HG03469 (cell line): Measurements from ENCODE around the gene CACNA1C.

Experiments used
- ATAC-seq: cut with Tn5 transposase; IDR thresholded peaks from one replicate; pipeline ENCODE4 v1.9.1; 2021; ENCODE audit warnings: mild to moderate bottlenecking, moderate library complexity, moderate number of reproducible peaks; ENCODE audit not compliant: unreplicated experiment

Gene CACNA1C

GRCh38 chr12:2526371-2526770, 473.6 kb downstream of the CACNA1C start:
- ATAC-seq, result no peak

- no peak for ATAC-seq
These were observed 475.2 kb downstream of the CACNA1C start for GRCh38 chr12:2528001-2528400.

DNA sequence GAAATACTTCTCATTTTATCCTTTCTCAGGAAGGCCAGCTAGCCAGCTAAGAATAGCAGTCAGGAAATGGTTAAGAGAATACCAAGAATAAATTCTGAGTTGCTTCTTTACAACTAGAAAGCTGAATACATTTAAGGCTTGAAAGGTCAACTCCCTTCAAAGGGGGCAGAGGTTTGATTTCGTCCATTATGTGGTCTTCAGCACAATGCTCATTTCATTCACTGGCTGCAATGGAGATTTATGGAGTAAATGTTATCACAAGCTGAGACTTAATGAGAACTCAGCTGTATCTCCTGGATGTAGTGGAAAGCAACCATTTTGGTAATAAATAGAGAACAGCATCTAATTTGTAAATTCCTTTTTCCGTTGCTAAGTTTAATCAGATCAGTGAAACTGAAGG, 477.0 kb downstream of the CACNA1C start:
- no peak for ATAC-seq

DNA sequence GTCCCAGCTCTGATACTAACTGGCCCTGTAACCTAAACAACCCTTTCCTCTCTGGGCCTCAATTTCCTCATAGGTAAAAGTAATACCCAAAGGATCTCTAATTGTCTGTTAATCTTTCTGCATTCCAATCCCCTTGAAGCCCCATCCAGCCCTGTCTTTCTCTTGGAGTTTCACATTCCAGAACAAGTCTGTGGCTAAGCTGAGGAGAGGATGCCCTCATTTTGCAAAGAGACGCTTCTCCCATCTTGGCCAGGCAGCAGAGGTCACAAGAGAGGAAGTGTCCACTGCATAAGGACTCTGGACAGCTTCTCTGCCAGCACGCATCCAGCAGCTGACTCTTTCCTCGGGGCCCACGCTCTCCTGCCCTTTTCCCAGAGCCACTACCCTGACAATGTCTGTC, 478.6 kb downstream of the CACNA1C start:
- no peak for ATAC-seq

DNA sequence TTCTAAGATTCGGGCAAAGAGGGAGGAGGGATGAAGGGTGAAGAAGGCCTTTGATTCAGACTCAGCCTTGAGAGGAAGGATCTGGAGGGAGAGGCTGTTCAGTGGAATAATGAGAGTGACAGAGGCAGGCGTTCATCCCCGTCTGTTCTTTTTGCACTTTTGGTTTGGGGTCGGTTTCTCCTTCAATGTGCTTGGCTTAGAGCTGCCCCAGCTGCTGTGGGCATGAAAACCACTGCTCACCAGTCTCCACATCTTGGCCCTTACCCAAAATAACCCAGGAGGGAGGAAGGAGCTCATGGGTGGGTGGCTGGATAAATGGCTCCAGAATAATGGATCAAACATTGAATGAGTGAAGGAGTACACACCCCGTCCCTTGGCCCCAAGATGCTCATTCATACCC, 480.2 kb downstream of the CACNA1C start:
- ATAC-seq, result no peak

DNA sequence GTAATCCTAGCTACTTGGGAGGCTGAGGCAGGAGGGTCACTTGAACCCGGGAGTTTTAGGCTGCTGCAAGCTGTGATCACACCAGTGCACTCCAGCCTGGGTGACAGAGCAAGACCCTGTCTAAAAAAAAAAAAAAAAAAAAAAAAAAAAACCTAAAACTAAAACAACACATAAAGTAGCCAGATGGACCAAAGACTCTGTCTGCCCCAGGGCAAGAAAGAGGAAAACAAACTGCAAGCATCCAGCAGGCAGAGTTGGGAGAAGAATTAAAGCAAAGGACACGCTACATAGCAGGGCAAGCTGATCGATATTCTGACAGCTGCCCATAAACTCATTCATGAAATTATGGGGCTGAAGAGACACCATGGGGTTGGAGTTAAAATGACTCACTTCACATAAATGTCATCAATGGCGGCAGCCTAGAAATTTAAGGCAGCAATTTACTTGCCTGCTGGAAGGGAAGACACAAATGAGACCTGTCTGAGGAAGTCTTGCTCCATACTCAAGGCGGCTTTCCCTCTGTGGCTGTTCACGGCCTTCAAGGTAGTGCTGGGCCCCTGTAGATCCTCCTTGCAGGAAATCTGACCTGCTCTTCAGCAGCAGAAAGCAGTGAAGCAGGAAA, 482.9 kb downstream of the CACNA1C start:
- ATAC-seq, result no peak

DNA sequence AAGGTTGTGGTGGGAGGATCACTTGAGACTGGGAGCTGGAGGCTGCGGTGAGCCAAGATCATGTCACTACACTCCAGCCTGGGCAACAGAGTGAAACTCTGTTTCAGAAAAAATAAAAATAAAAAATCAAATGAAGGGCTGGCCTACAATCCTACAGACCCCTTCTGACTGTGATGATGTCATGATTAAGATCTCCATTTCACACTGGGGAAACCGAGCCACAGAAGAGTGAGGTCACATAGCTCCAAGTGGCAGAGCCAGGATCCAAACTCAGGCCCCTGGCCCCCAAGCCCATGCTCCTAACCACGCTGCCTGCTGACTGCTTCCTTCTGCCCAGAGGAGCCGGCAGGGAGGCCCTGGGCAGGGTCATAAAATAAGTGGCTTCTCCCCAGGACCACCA, 483.9 kb downstream of the CACNA1C start:
- ATAC-seq, result no peak

DNA sequence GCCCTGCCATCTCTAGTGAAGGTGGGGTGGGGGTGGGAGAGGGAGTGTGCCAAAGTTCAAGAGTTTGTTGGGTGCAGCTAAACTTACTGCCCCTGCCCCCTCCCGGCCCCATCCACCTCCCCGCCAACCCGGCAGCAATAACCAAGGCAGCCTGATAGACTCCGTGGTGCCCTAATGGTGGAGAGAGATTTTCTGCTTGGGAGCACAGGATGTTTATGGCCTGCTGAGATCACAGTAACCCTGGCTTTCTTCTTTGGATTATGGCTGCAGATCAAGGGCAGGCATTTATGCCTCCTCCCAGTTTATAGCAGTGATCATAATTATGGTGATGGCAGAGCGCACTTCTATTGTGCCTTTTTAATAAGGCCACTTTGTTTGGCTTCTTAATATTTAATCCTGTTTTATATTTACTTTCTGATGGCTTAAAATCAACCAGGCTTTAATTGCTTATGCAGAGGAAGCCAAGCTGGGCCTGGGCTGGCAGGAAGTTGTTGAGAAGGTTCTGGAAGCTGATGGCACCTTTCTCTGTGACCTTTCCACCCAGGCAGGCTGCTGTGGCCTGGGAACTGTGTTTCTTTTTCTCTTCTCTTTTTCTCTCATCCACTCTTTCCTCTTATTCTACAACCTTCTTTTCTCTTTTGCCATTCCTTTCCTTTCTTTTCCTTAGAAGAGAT, 485.2 kb downstream of the CACNA1C start:
- no peak for ATAC-seq

- ATAC-seq, result no peak
These were observed 487.2 kb downstream of the CACNA1C start for GRCh38 chr12:2539938-2540337.

- ATAC-seq, result no peak
These were observed 487.8 kb downstream of the CACNA1C start for GRCh38 chr12:2540535-2540941.

- ATAC-seq, result no peak
These were observed 488.9 kb downstream of the CACNA1C start for GRCh38 chr12:2541631-2542204.

- no peak for ATAC-seq
These were observed 491.0 kb downstream of the CACNA1C start for GRCh38 chr12:2543801-2544200.

DNA sequence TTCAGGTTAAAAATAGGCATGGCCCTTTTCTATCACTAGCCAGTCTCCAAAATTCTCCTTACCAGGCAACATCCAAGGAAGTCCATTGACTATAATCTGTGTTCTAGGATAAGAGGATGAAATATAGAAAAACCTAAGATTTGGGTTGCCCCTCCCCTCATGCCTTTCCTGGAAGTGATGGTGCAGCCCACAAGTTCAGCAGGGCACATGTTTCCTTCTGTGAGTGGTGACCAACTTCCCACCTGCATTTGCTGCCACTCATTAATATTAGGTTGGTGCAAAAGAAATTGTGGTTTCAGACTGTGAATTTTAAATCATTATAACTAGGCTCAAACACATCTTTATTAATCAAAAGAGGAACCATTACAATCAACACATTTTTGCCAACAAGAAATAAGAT, 491.4 kb downstream of the CACNA1C start:
- ATAC-seq, result no peak

- ATAC-seq, result no peak
These were observed 494.7 kb downstream of the CACNA1C start for GRCh38 chr12:2547273-2548044.

- ATAC-seq, result no peak
These were observed 495.3 kb downstream of the CACNA1C start for GRCh38 chr12:2548081-2548480.

DNA sequence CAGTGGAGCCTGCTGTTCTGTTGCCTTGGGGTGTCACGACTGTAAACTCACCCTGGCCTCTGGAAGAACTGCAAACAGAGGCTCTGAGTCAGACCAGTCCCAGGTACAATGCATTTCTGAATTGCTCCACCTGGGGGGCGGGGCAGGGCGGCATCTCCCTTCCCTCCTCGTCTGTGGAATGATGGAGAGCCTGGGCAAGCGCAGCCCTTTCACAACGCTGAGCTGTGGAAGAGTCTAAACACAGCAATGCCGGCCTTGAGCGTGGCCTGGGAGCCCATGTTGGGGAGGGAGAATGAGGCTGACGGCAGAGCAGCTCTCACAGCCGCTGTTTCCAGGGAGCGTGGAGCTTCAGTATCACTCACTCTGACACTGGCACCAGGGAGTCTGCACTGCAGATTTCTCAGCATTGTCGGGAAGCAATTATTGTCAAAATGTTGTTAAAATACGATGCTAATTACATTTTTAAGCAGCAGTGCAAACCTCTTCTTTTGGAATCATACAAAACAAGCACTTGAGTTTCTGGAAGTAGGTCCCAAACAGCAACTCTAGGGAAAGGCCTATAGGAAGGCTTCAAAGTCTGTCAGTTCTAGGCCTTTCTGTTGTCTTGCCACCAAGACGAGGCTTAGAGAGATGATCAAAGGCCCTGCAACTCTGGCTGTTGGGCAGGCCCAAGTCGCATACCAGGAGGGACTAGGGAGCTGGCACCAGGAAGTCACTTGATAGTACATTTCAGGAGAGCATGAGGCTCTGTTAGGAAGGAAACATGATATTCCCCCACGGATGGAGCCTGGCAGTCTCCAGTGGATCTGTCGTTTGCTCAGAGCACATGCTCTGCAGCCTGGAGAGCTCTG, 498.0 kb downstream of the CACNA1C start:
- no peak for ATAC-seq

DNA sequence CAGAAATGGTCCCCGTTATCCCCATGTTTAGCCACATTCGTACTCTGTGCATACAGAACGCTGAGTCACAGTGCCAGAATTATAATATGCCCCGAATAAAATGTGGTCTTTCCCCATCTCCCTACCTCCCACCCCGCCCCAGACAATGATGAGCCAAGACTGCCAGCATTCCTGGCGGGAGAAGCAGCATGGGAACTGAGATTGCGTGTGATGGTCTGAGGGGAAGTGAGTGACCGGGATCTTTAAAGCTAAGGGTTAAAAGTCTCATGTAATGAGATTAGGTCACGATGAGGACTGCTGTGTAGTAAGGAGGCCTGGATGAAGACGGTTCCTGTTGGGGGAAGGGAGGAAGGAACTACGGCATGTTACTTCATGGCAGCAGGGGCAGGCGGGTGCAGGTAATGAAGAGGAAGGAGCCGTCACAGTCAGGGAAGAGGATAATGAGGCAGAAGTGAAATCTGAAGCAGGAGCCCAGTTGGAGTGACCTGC, 498.7 kb downstream of the CACNA1C start:
- ATAC-seq, result no peak

GRCh38 chr12:2552000-2552756, 499.4 kb downstream of the CACNA1C start:
- no peak for ATAC-seq

- ATAC-seq, result no peak
These were observed 500.8 kb downstream of the CACNA1C start for GRCh38 chr12:2553388-2554126.
